ENCODE data around the gene BABAM2. TPM values are rescaled to one million over a fixed set of nuclear protein-coding genes. Genes with fewer than 3 reads are reported as not detected.

The BABAM2 gene
- total RNA-seq, 1 experiment from 2014 or later, result 27.1 TPM

GRCh38 chr2:27884601-27885000 is 5.9 kb upstream of the BABAM2 start:
- TF ChIP-seq, protein P1, sequence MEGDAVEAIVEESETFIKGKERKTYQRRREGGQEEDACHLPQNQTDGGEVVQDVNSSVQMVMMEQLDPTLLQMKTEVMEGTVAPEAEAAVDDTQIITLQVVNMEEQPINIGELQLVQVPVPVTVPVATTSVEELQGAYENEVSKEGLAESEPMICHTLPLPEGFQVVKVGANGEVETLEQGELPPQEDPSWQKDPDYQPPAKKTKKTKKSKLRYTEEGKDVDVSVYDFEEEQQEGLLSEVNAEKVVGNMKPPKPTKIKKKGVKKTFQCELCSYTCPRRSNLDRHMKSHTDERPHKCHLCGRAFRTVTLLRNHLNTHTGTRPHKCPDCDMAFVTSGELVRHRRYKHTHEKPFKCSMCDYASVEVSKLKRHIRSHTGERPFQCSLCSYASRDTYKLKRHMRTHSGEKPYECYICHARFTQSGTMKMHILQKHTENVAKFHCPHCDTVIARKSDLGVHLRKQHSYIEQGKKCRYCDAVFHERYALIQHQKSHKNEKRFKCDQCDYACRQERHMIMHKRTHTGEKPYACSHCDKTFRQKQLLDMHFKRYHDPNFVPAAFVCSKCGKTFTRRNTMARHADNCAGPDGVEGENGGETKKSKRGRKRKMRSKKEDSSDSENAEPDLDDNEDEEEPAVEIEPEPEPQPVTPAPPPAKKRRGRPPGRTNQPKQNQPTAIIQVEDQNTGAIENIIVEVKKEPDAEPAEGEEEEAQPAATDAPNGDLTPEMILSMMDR (conservative IDR thresholded peaks at IDR 0.05), result no peak
- Histone ChIP-seq H3K4me2 (ENCODE audit: insufficient read depth, insufficient read length, low read length) (no peak overlapping the region), H3K9me3 (ENCODE audit: control insufficient read depth, low read depth, low read length) (no peaks in the 10 kb centered on the region), H2BK12ac (ENCODE audit: insufficient read length, low read depth, low read length) (no peak overlapping the region), H2BK120ac (ENCODE audit: low read depth, low read length, poor library complexity, severe bottlenecking) (no peak overlapping the region), H3K56ac (ENCODE audit: insufficient read length, low read depth, low read length) (no peak overlapping the region), H4K20me1 (ENCODE audit: control insufficient read depth, insufficient read depth, insufficient read length) (no peaks in the 10 kb centered on the region), H2BK5ac (ENCODE audit: insufficient read length, low read length) (no peak overlapping the region), H3K23ac (ENCODE audit: insufficient read length, low read depth, low read length) (no peak overlapping the region), H4K8ac (replicated peaks; ENCODE audit: insufficient read length, low read depth, low read length) (no peak overlapping the region), H2AK5ac (ENCODE audit: insufficient read length, low read length) (no peak overlapping the region), H2BK20ac (ENCODE audit: low read depth, low read length, poor library complexity, severe bottlenecking) (no peak overlapping the region), H3K18ac (ENCODE audit: insufficient read length, low read depth, low read length) (no peak overlapping the region), H3K9ac (ENCODE audit: extremely low read depth, insufficient read length, low read length) (no peak overlapping the region), H3K4ac (ENCODE audit: low read depth, low read length) (no peak overlapping the region), H4K5ac (ENCODE audit: insufficient read length, low read depth, low read length) (no peak overlapping the region), H2BK15ac (ENCODE audit: low read depth, low read length) (no peak overlapping the region), H3K79me1 (ENCODE audit: insufficient read depth, low read depth, low read length, poor library complexity, severe bottlenecking) (no peaks in the 10 kb centered on the region), H4K91ac (ENCODE audit: insufficient read length, low read depth, low read length) (no peak overlapping the region), H3K14ac (ENCODE audit: insufficient read depth, low read length) (no peak overlapping the region), H3T11ph (ENCODE audit: low read length) (no peak overlapping the region), H3K23me2 (ENCODE audit: insufficient read length, low read depth, low read length, poor library complexity, severe bottlenecking) (no peaks in the 10 kb centered on the region), H2AFZ (ENCODE audit: low read length) (no peak overlapping the region), H3K27me3 (ENCODE audit: insufficient read depth, low read length) (no peaks in the 10 kb centered on the region), H3K79me2 (ENCODE audit: insufficient read depth, low read length) (no peaks in the 10 kb centered on the region), H3K4me1 (ENCODE audit: insufficient read depth, low read length) (no peaks in the 10 kb centered on the region), H3K27ac (ENCODE audit: insufficient read length, low read depth, low read length) (no peak overlapping the region)
- peaks cover 3% of the 10 kb centered on the region for H3K27me3 Mint-ChIP-seq (ENCODE audit: low read depth)
- H3K4me1 Mint-ChIP-seq, result peaks cover 2% of the 10 kb centered on the region in 2 experiments; a peak in 3 of 4 replicates
- no peak overlapping the region for H3K4me3 Mint-ChIP-seq
- DNase-seq, result no peak
- H3K9me3 Mint-ChIP-seq, result peaks cover 0 to 3% of the 10 kb centered on the region in 2 experiments; a peak in 2 of 5 replicates
- WGBS (ENCODE audit: extremely low coverage, insufficient read length, low lambda C conversion rate), result no CpG with 5 or more reads among the region's 2 CpGs
- no peak overlapping the region for H3K27ac Mint-ChIP-seq
- H3K36me3 Mint-ChIP-seq (ENCODE audit: insufficient read depth in 1 of 3, low read depth in 3 of 3), result no peaks in the 10 kb centered on the region

Data from H9 (cell line).